ENCODE results near the gene TEP1. TPM values are rescaled to one million over a fixed set of nuclear protein-coding genes. Genes with fewer than 3 reads are reported as not detected.
A peak's percentile ranks its signal among the peaks of the same experiment; 100 is the strongest.

Gene TEP1
- polyA plus RNA-seq, 1 donor from 2014 or later = 5.2 TPM

DNA sequence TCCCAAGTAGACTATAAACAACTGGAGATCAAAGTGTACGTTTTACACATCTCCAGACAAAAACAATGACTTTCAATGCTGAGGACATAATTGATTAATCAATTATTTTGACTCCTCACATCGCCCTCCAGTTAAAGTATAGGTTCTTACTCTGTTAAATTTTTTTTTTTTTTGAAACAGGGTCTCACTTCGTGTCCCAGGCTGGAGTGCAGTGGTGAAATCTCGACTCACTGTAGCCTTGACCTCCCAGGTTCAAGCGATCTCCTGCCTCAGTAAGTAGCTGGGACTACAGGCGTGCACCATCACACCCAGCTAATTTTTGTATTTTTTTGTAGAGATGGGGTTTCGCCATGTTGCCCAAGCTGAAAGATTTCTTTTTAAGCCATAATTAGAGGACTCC is 79.3 kb downstream of the TEP1 start:
- H3K9ac ChIP-seq (ENCODE audit: low read length) = no peak overlapping the region
- TF ChIP-seq RAD21 (conservative IDR thresholded peaks at IDR 0.05) (no peak), TAF1 (IDR thresholded peaks at IDR 0.05; ENCODE audit: low read depth) (no peak), POLR2AphosphoS5 (IDR thresholded peaks at IDR 0.05) (no peak), EZH2 (IDR thresholded peaks at IDR 0.05; ENCODE audit: borderline replicate concordance, insufficient read depth, low read length, poor library complexity, severe bottlenecking) (no peak), REST (IDR thresholded peaks at IDR 0.05; ENCODE audit: borderline replicate concordance) (no peak), SMC3 (conservative IDR thresholded peaks at IDR 0.05; ENCODE audit: poor library complexity) (no peak)
- peaks cover 23% of the 10 kb centered on the region for H3K79me2 ChIP-seq (replicated peaks; ENCODE audit: insufficient read depth, low read length)
- no peaks in the 10 kb centered on the region for H3K9me2 ChIP-seq (ENCODE audit: insufficient read depth, low read length)
- peaks cover 10% of the 10 kb centered on the region for H3F3A ChIP-seq (ENCODE audit: insufficient read depth, low read length, poor library complexity, severe bottlenecking)
- no peaks in the 10 kb centered on the region for H4K20me1 ChIP-seq (ENCODE audit: insufficient read depth)
- H3K4me3 ChIP-seq (ENCODE audit: low read length) = no peak overlapping the region
- H3K27me3 ChIP-seq (ENCODE audit: insufficient read depth, low read depth, low read length) = no peaks in the 10 kb centered on the region
- no peak overlapping the region for H3K27ac ChIP-seq (ENCODE audit: low read length)
- H2AFZ ChIP-seq (ENCODE audit: low read depth, low read length) = no peak overlapping the region
- no peaks in the 10 kb centered on the region for H3K36me3 ChIP-seq (ENCODE audit: insufficient read depth, low read length)
- H3K4me2 ChIP-seq (ENCODE audit: low read length) = no peak overlapping the region
- no peaks in the 10 kb centered on the region for H3K9me3 ChIP-seq (ENCODE audit: low read length)

DNA sequence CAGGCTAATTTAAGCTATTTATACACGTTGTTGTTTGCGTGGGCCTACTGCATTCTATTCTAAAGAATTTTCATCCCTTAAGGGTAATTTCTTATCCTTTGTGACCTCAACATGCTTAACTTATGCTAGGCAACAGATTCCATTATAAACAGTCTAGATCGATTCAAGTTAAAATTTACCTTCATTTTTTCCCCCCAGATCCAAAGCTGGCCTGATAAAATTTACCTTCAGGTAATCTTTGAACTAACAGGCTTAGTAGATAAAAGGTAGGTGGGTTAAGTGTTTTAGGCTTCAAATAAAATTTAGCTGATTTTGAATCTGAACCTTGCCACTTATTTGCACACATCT is 79.8 kb downstream of the TEP1 start:
- Histone ChIP-seq H3K9ac (ENCODE audit: low read length) (no peak overlapping the region), H3K9me3 (ENCODE audit: low read length) (no peaks in the 10 kb centered on the region), H3K36me3 (ENCODE audit: insufficient read depth, low read length) (no peaks in the 10 kb centered on the region), H4K20me1 (ENCODE audit: insufficient read depth) (no peaks in the 10 kb centered on the region), H3K4me2 (ENCODE audit: low read length) (peak overlapping the region; percentile 22), H3K27me3 (ENCODE audit: insufficient read depth, low read depth, low read length) (no peaks in the 10 kb centered on the region), H3K79me2 (replicated peaks; ENCODE audit: insufficient read depth, low read length) (peaks cover 25% of the 10 kb centered on the region), H3K27ac (ENCODE audit: low read length) (no peak overlapping the region), H3K9me2 (ENCODE audit: insufficient read depth, low read length) (no peaks in the 10 kb centered on the region), H3F3A (ENCODE audit: insufficient read depth, low read length, poor library complexity, severe bottlenecking) (peaks cover 10% of the 10 kb centered on the region), H3K4me3 (ENCODE audit: low read length) (peak overlapping the region; percentile 78), H2AFZ (ENCODE audit: low read depth, low read length) (no peak overlapping the region)
- TF ChIP-seq CTCF (IDR thresholded peaks at IDR 0.05; ENCODE audit: poor library complexity, severe bottlenecking) (no peak), TAF1 (IDR thresholded peaks at IDR 0.05; ENCODE audit: low read depth) (no peak), EZH2 (IDR thresholded peaks at IDR 0.05; ENCODE audit: borderline replicate concordance, insufficient read depth, low read length, poor library complexity, severe bottlenecking) (no peak), SMC3 (conservative IDR thresholded peaks at IDR 0.05; ENCODE audit: poor library complexity) (no peak), REST (IDR thresholded peaks at IDR 0.05; ENCODE audit: borderline replicate concordance) (no peak), MXI1 (conservative IDR thresholded peaks at IDR 0.05; ENCODE audit: poor library complexity, severe bottlenecking) (no peak), RAD21 (conservative IDR thresholded peaks at IDR 0.05) (no peak)

Measured in neural cell (in vitro differentiated cells).